Measurements from ENCODE around the gene GAP43.

GAP43 gene

GRCh38 chr3:115578331-115578730 lies 45.0 kb upstream of the GAP43 start:
- Histone ChIP-seq H3K27ac (ENCODE audit: low read length) (no peak overlapping the region), H3K79me2 (ENCODE audit: insufficient read depth, low read length) (no peaks in the 10 kb centered on the region), H3K4me2 (ENCODE audit: insufficient read depth, low read length) (no peak overlapping the region), H3K4me1 (ENCODE audit: insufficient read depth, low read length) (no peaks in the 10 kb centered on the region), H3K27me3 (ENCODE audit: insufficient read depth, low read length, poor library complexity) (no peaks in the 10 kb centered on the region), H3K4me3 (ENCODE audit: low read depth in 1 of 2, low read length in 2 of 2) (no peak overlapping the region), H3K36me3 (ENCODE audit: insufficient read depth, low read length) (no peaks in the 10 kb centered on the region), H4K20me1 (ENCODE audit: insufficient read depth, low read length) (no peaks in the 10 kb centered on the region), H3K9ac (ENCODE audit: low read depth, low read length) (no peak overlapping the region), H3K9me3 (ENCODE audit: insufficient read depth, low read length, severe bottlenecking) (no peaks in the 10 kb centered on the region), H2AFZ (ENCODE audit: low read depth, low read length) (no peak overlapping the region)
- TF ChIP-seq EZH2 (IDR thresholded peaks at IDR 0.05; ENCODE audit: borderline replicate concordance, low read depth, low read length, severe bottlenecking) (no peak), CTCF (IDR thresholded peaks at IDR 0.05; ENCODE audit: borderline replicate concordance, extremely low read depth, low read length, poor library complexity, severe bottlenecking) (no peak)
- ATAC-seq (ENCODE audit: insufficient read depth, low read depth), result no peak
- DNase-seq, result no peak

- Histone ChIP-seq H4K20me1 (ENCODE audit: insufficient read depth, low read length) (no peaks in the 10 kb centered on the region), H3K4me2 (ENCODE audit: insufficient read depth, low read length) (no peak overlapping the region), H3K36me3 (ENCODE audit: insufficient read depth, low read length) (no peaks in the 10 kb centered on the region), H3K9ac (ENCODE audit: low read depth, low read length) (no peak overlapping the region), H3K9me3 (ENCODE audit: insufficient read depth, low read length, severe bottlenecking) (no peaks in the 10 kb centered on the region), H3K27ac (ENCODE audit: low read length) (no peak overlapping the region), H2AFZ (ENCODE audit: low read depth, low read length) (no peak overlapping the region), H3K27me3 (ENCODE audit: insufficient read depth, low read length, poor library complexity) (no peaks in the 10 kb centered on the region), H3K79me2 (ENCODE audit: insufficient read depth, low read length) (no peaks in the 10 kb centered on the region), H3K4me3 (ENCODE audit: low read depth in 1 of 2, low read length in 2 of 2) (no peak overlapping the region), H3K4me1 (ENCODE audit: insufficient read depth, low read length) (no peaks in the 10 kb centered on the region)
- TF ChIP-seq CTCF (IDR thresholded peaks at IDR 0.05; ENCODE audit: borderline replicate concordance, extremely low read depth, low read length, poor library complexity, severe bottlenecking) (no peak), EZH2 (IDR thresholded peaks at IDR 0.05; ENCODE audit: borderline replicate concordance, low read depth, low read length, severe bottlenecking) (no peak)
- no peak for DNase-seq
- ATAC-seq (ENCODE audit: insufficient read depth, low read depth), result no peak
Observed at GRCh38 chr3:115580566-115580965, 42.7 kb upstream of the GAP43 start.

GRCh38 chr3:115581362-115582135 lies 41.8 kb upstream of the GAP43 start:
- Histone ChIP-seq H3K9me3 (ENCODE audit: insufficient read depth, low read length, severe bottlenecking) (no peaks in the 10 kb centered on the region), H3K36me3 (ENCODE audit: insufficient read depth, low read length) (no peaks in the 10 kb centered on the region), H4K20me1 (ENCODE audit: insufficient read depth, low read length) (no peaks in the 10 kb centered on the region), H3K4me1 (ENCODE audit: insufficient read depth, low read length) (no peaks in the 10 kb centered on the region), H3K27ac (ENCODE audit: low read length) (no peak overlapping the region), H3K4me2 (ENCODE audit: insufficient read depth, low read length) (no peak overlapping the region), H2AFZ (ENCODE audit: low read depth, low read length) (no peak overlapping the region), H3K4me3 (ENCODE audit: low read depth in 1 of 2, low read length in 2 of 2) (no peak overlapping the region), H3K79me2 (ENCODE audit: insufficient read depth, low read length) (no peaks in the 10 kb centered on the region), H3K9ac (ENCODE audit: low read depth, low read length) (no peak overlapping the region), H3K27me3 (ENCODE audit: insufficient read depth, low read length, poor library complexity) (no peaks in the 10 kb centered on the region)
- no peak for DNase-seq
- no peak for TF ChIP-seq EZH2 (IDR thresholded peaks at IDR 0.05; ENCODE audit: borderline replicate concordance, low read depth, low read length, severe bottlenecking)
- no peak for TF ChIP-seq CTCF (IDR thresholded peaks at IDR 0.05; ENCODE audit: borderline replicate concordance, extremely low read depth, low read length, poor library complexity, severe bottlenecking)
- no peak for ATAC-seq (ENCODE audit: insufficient read depth, low read depth)
